ENCODE results near the gene BPTF. TPM values are rescaled to one million over a fixed set of nuclear protein-coding genes. Genes with fewer than 3 reads are reported as not detected.
"Not testable (repeated sequence)": the region's sequence is repeated elsewhere in the genome, so short reads cannot be mapped to it uniquely, and the experiment has no call there.

BPTF gene
- total and polyA plus RNA-seq, 2 donors, result 29.8 to 48.5 TPM

- no peaks in the 10 kb centered on the region for H3K9me3 ChIP-seq (ENCODE audit: control insufficient read depth in 2 of 2, insufficient read depth in 1 of 2, low read length in 1 of 2)
- DNase-seq (ENCODE audit: low read depth in 6 of 9, low spot score in 9 of 9), result no peak
- H3K27ac ChIP-seq (ENCODE audit: low read depth in 1 of 2, low read length in 1 of 2), result no peak overlapping the region
- peaks cover 17 to 29% of the 10 kb centered on the region in 2 donors for H3K36me3 ChIP-seq (ENCODE audit: control insufficient read depth in 2 of 2, insufficient read depth in 2 of 2, low read length in 1 of 2)
- WGBS, result 97% methylated on average over 3 of the region's 3 CpGs
- H3K4me1 ChIP-seq (ENCODE audit: control insufficient read depth in 2 of 2, insufficient read depth in 2 of 2, low read length in 2 of 2), result no peaks in the 10 kb centered on the region
- H3K27me3 ChIP-seq (ENCODE audit: control insufficient read depth in 2 of 2, insufficient read depth in 1 of 2, low read length in 1 of 2), result no peaks in the 10 kb centered on the region
- H3K4me3 ChIP-seq (ENCODE audit: low read length in 2 of 2), result no peak overlapping the region
These were observed 158.0 kb downstream of the BPTF start for GRCh38 chr17:67983383-67983688.

DNA sequence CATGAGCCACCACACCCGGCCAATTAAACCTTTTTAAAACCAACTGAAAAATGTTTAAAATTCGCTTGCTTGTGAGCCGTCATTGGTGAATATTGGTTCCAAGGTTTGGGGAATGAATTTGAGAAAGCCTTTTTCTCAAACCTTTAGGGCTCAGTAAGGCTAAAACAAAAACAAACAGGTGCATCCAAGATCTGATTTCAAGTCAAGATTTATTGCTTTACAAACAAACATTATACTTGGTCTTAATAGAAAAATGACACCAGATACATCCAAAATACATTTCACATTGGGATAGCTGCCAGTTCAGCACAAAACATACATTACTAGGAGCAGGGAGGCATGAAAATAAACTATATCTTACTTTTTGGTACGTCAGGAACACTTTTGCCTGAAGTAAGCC lies 165.6 kb downstream of the BPTF start:
- 96% methylated on average over 4 of the region's 4 CpGs for WGBS
- DNase-seq (ENCODE audit: low read depth in 6 of 9, low spot score in 9 of 9), result no peak
- H3K4me1 ChIP-seq (ENCODE audit: control insufficient read depth in 2 of 2, insufficient read depth in 2 of 2, low read length in 2 of 2), result peaks cover 7 to 24% of the 10 kb centered on the region in 2 donors

DNA sequence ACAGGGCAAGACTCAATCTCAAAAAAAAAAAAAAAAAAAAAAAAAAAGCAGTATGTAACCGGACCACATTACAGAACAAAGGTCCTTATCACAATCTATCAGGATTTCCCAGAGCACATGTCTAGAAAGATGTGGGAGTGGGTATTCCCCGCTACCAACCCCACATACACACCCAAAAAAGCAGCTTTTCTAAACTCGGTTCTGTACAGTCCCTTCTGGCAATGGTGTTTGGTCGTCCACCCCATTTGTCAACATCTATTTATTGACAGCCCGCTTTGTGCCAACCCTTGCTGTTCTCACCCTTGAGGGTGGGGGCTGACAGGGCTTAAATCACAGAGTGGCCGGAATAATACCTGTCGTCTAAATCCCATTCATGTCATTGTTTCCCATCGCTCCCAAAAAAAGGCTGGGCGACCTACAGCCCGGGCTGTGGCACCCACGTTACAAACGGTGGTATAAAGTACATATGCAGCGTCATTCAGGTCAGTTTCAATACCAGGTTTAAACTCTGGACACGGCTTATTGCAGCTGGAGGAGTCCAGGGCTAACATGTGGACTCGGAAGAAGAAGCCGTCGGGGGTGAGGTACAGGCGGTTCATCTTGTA lies 167.3 kb downstream of the BPTF start:
- Histone ChIP-seq H3K4me3 (ENCODE audit: low read length in 2 of 2) (peak overlapping the region; percentile 39 to 60), H3K36me3 (ENCODE audit: control insufficient read depth in 2 of 2, insufficient read depth in 2 of 2, low read length in 1 of 2) (no peaks in the 10 kb centered on the region), H3K27ac (ENCODE audit: low read depth in 1 of 2, low read length in 1 of 2) (peak overlapping the region; percentile 10 to 12), H3K9me3 (ENCODE audit: control insufficient read depth in 2 of 2, insufficient read depth in 1 of 2, low read length in 1 of 2) (no peaks in the 10 kb centered on the region), H3K4me1 (ENCODE audit: control insufficient read depth in 2 of 2, insufficient read depth in 2 of 2, low read length in 2 of 2) (peaks cover 7 to 25% of the 10 kb centered on the region in 2 donors), H3K27me3 (ENCODE audit: control insufficient read depth in 2 of 2, insufficient read depth in 1 of 2, low read length in 1 of 2) (peaks cover 43 to 59% of the 10 kb centered on the region in 2 donors)
- 12% methylated on average over 18 of the region's 18 CpGs for WGBS
- DNase-seq (ENCODE audit: low read depth in 6 of 9, low spot score in 9 of 9), result peak in 1 of 9 donors; percentile 5

More for the DNA sequence above, 165.6 kb downstream of the BPTF start:
- peaks cover 37 to 41% of the 10 kb centered on the region in 2 donors for H3K27me3 ChIP-seq (ENCODE audit: control insufficient read depth in 2 of 2, insufficient read depth in 1 of 2, low read length in 1 of 2)
- H3K4me3 ChIP-seq (ENCODE audit: low read length in 2 of 2), result no peak overlapping the region
- H3K36me3 ChIP-seq (ENCODE audit: control insufficient read depth in 2 of 2, insufficient read depth in 2 of 2, low read length in 1 of 2), result no peaks in the 10 kb centered on the region
- H3K27ac ChIP-seq (ENCODE audit: low read depth in 1 of 2, low read length in 1 of 2), result no peak overlapping the region
- no peaks in the 10 kb centered on the region for H3K9me3 ChIP-seq (ENCODE audit: control insufficient read depth in 2 of 2, insufficient read depth in 1 of 2, low read length in 1 of 2)

DNA sequence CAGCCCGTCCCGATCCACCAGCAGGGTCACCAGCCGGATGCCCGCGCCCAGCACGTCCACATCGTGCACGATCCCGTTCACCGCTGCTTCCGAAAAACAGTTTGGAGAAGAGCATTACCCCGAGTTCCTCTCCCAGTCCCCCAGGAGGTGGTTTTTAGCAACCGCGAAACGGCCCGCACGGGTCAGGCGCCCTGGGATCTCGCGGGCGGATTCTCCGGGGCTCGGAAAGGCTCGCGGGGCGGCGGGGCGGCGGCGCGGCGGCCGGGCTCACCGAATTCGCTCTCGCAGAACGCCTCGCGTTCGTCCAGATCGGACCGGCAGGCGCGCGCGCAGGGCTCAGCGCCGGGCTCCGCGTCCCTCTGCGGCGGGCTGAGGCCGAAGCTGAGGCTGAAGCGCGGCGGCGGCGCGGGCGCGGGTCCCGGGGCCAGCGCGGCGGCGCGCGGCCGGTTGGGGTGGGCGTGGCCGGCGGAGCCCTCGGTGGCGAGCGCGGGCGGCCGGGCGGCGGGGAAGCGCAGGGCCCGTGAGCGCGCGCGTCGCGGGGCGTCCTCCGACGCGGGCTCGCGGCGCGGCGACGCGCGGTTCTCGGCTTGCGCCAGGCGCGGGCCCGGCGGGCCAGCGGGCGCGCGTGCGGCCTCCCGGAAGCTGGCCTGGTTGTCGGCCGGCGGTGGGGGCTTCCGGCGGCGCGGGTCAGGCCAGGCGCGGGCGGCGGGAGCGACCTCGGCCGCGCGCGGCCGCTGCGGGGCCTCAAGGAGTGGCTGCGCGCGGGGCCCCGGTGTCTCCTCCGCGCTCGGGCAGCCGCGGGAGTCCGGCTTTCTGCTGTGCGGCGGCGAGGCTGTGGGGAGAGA lies 168.1 kb downstream of the BPTF start:
- WGBS, result under 1% methylated on average over 144 of the region's 144 CpGs
- peaks cover 45 to 66% of the 10 kb centered on the region in 2 donors for H3K27me3 ChIP-seq (ENCODE audit: control insufficient read depth in 2 of 2, insufficient read depth in 1 of 2, low read length in 1 of 2)
- H3K4me3 ChIP-seq (ENCODE audit: low read length in 2 of 2), result peak overlapping the region; percentile 49 to 60
- H3K9me3 ChIP-seq (ENCODE audit: control insufficient read depth in 2 of 2, insufficient read depth in 1 of 2, low read length in 1 of 2), result no peaks in the 10 kb centered on the region
- H3K36me3 ChIP-seq (ENCODE audit: control insufficient read depth in 2 of 2, insufficient read depth in 2 of 2, low read length in 1 of 2), result no peaks in the 10 kb centered on the region
- peak in 7 of 9 donors; percentile 33 to 73 (median 41) for DNase-seq (ENCODE audit: low read depth in 6 of 9, low spot score in 9 of 9)
- peaks cover 7 to 25% of the 10 kb centered on the region in 2 donors for H3K4me1 ChIP-seq (ENCODE audit: control insufficient read depth in 2 of 2, insufficient read depth in 2 of 2, low read length in 2 of 2)
- peak overlapping the region; percentile 64 to 86 for H3K27ac ChIP-seq (ENCODE audit: low read depth in 1 of 2, low read length in 1 of 2)

DNA sequence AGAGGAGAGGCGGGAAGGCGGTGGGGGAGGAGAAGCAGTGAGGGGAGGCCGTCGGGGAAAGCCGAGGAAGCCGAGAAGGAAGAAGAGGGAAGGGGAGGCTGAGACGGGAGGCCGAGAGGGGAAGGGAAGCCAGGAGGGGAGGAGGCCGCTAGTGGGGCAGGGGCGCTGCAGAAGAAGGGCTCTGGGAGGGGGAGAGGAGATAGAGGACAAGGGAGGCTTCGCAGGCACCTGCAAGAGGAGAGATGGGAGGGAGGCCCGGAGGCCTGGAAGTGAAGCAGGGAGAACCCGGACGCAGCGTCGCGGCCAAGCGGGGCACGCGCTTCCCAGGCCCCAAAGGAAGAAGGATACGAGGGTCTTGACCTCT lies 168.7 kb downstream of the BPTF start:
- Histone ChIP-seq H3K27ac (ENCODE audit: low read depth in 1 of 2, low read length in 1 of 2) (peak overlapping the region; percentile 64 to 86), H3K36me3 (ENCODE audit: control insufficient read depth in 2 of 2, insufficient read depth in 2 of 2, low read length in 1 of 2) (no peaks in the 10 kb centered on the region), H3K4me1 (ENCODE audit: control insufficient read depth in 2 of 2, insufficient read depth in 2 of 2, low read length in 2 of 2) (peaks cover 7 to 25% of the 10 kb centered on the region in 2 donors), H3K4me3 (ENCODE audit: low read length in 2 of 2) (peak overlapping the region; percentile 49 to 60), H3K27me3 (ENCODE audit: control insufficient read depth in 2 of 2, insufficient read depth in 1 of 2, low read length in 1 of 2) (peaks cover 46 to 70% of the 10 kb centered on the region in 2 donors), H3K9me3 (ENCODE audit: control insufficient read depth in 2 of 2, insufficient read depth in 1 of 2, low read length in 1 of 2) (no peaks in the 10 kb centered on the region)
- 9% methylated on average over 21 of the region's 21 CpGs for WGBS
- DNase-seq (ENCODE audit: low read depth in 6 of 9, low spot score in 9 of 9), result peak in 1 of 9 donors; percentile 31

- peak in 1 of 9 donors; percentile 29 for DNase-seq (ENCODE audit: low read depth in 6 of 9, low spot score in 9 of 9)
- 35% methylated on average over 9 of the region's 9 CpGs for WGBS
- no peaks in the 10 kb centered on the region for H3K9me3 ChIP-seq (ENCODE audit: control insufficient read depth in 2 of 2, insufficient read depth in 1 of 2, low read length in 1 of 2)
These were observed 169.7 kb downstream of the BPTF start for GRCh38 chr17:67994817-67995569.

DNA sequence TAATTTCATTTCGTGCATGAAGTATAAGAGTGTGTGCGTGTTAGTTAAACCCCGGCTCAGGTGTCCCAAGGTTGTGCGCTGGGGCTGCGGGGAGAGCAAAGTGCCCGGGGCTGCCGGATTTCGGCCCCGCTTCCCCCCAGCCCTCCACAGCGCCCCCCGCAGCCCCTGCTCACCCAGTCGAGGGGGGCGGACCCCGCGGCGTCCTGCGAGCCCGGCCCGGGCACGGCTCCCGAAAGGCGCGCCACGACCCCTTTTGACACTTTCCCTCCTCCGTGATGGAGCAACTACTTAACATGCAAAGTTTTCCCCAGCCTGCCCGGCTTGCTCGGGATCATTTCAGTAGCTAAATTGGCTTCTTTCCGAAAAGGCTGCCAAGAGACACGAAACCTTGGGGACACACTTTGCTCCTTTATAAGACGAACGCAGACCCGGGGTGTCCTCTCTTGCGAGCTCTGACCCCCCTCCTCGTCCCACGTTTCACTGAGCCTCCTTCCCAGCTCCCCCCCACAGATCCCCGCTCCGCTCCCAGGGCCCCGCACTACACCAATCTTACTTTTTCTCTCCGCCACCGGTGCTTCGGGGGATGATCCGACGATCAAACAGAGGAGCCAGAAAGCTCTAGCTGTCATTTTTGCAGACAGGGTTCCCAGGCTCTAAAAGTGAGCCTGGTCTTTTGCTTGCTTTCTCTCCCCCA lies 170.4 kb downstream of the BPTF start:
- Histone ChIP-seq H3K27me3 (ENCODE audit: control insufficient read depth in 2 of 2, insufficient read depth in 1 of 2, low read length in 1 of 2) (peaks cover 49 to 70% of the 10 kb centered on the region in 2 donors), H3K4me1 (ENCODE audit: control insufficient read depth in 2 of 2, insufficient read depth in 2 of 2, low read length in 2 of 2) (peaks cover 7 to 25% of the 10 kb centered on the region in 2 donors), H3K27ac (ENCODE audit: low read depth in 1 of 2, low read length in 1 of 2) (no peak overlapping the region), H3K36me3 (ENCODE audit: control insufficient read depth in 2 of 2, insufficient read depth in 2 of 2, low read length in 1 of 2) (no peaks in the 10 kb centered on the region), H3K4me3 (ENCODE audit: low read length in 2 of 2) (peak overlapping the region; percentile 33 to 44), H3K9me3 (ENCODE audit: control insufficient read depth in 2 of 2, insufficient read depth in 1 of 2, low read length in 1 of 2) (no peaks in the 10 kb centered on the region)
- peak in 1 of 9 donors; percentile 31 for DNase-seq (ENCODE audit: low read depth in 6 of 9, low spot score in 9 of 9)
- 1% methylated on average over 43 of the region's 43 CpGs for WGBS

More at GRCh38 chr17:67994817-67995569, 169.7 kb downstream of the BPTF start:
- Histone ChIP-seq H3K27me3 (ENCODE audit: control insufficient read depth in 2 of 2, insufficient read depth in 1 of 2, low read length in 1 of 2) (peaks cover 49 to 70% of the 10 kb centered on the region in 2 donors), H3K4me3 (ENCODE audit: low read length in 2 of 2) (peak overlapping the region; percentile 17 to 44), H3K4me1 (ENCODE audit: control insufficient read depth in 2 of 2, insufficient read depth in 2 of 2, low read length in 2 of 2) (peaks cover 7 to 25% of the 10 kb centered on the region in 2 donors), H3K36me3 (ENCODE audit: control insufficient read depth in 2 of 2, insufficient read depth in 2 of 2, low read length in 1 of 2) (no peaks in the 10 kb centered on the region), H3K27ac (ENCODE audit: low read depth in 1 of 2, low read length in 1 of 2) (no peak overlapping the region)

GRCh38 chr17:67996301-67997171 lies 171.2 kb downstream of the BPTF start, which contains the start of gene C17orf58:
Gene C17orf58, minus strand, starts transcription at chr17:67996469. Its CDS starts 271 bp downstream, at chr17:67996198.
- Histone ChIP-seq H3K4me1 (ENCODE audit: control insufficient read depth in 2 of 2, insufficient read depth in 2 of 2, low read length in 2 of 2) (peaks cover 7 to 25% of the 10 kb centered on the region in 2 donors), H3K27me3 (ENCODE audit: control insufficient read depth in 2 of 2, insufficient read depth in 1 of 2, low read length in 1 of 2) (peaks cover 48 to 70% of the 10 kb centered on the region in 2 donors), H3K4me3 (ENCODE audit: low read length in 2 of 2) (peak within 1 kb of the TSS; percentile 33 to 44)
- H3K9me3 ChIP-seq (ENCODE audit: control insufficient read depth in 2 of 2, insufficient read depth in 1 of 2, low read length in 1 of 2); DNase-seq (ENCODE audit: low read depth in 6 of 9, low spot score in 9 of 9); H3K36me3 ChIP-seq (ENCODE audit: control insufficient read depth in 2 of 2, insufficient read depth in 2 of 2, low read length in 1 of 2); H3K27ac ChIP-seq (ENCODE audit: low read depth in 1 of 2, low read length in 1 of 2): not testable (repeated sequence)
- WGBS, result 38% methylated on average over 25 of the region's 25 CpGs

Data from thymus (tissue), 11 donors.